GM23338 (cell line): ENCODE results near the gene NAB2. TPM values are rescaled to one million over a fixed set of nuclear protein-coding genes. Genes with fewer than 3 reads are reported as not detected.

Experiments
- ATAC-seq: fragments of 200-7000 bp; cut with Tn5 transposase; 3 replicates; pipeline ENCODE4 v1.9.1; 2020
- DNase-seq: peaks from one replicate; pipeline ENCODE4 v3.0.0-alpha.2; 2015; ENCODE audit warnings: low spot score
- H2AFZ ChIP-seq: fragments of 200-600 bp; sonication (generic); 2 replicates; pipeline ENCODE4 v1.8.0; 2016; ENCODE audit warnings: antibody characterized with exemption, mild to moderate bottlenecking, moderate library complexity
- H3F3A ChIP-seq: fragments of 200-600 bp; sonication (generic); replicated peaks from 2 replicates; pipeline ENCODE4 v1.8.0; 2017; ENCODE audit warnings: antibody characterized with exemption, mixed run types, low read depth
- H3K27ac ChIP-seq: fragments of 200-600 bp; sonication (generic); 2 replicates; pipeline ENCODE4 v1.6.1; 2016; ENCODE audit warnings: low read depth
- H3K27me3 ChIP-seq: fragments of 200-600 bp; sonication (generic); 2 replicates; pipeline ENCODE4 v1.8.0; 2016; ENCODE audit warnings: mild to moderate bottlenecking, mixed run types, moderate library complexity; ENCODE audit not compliant: insufficient read depth
- H3K36me3 ChIP-seq: fragments of 200-600 bp; sonication (generic); 2 replicates; pipeline ENCODE4 v1.8.0; 2016; ENCODE audit warnings: mild to moderate bottlenecking; ENCODE audit not compliant: insufficient read depth
- H3K4me1 ChIP-seq: fragments of 200-600 bp; sonication (generic); 2 replicates; pipeline ENCODE4 v1.8.0; 2016; ENCODE audit warnings: mild to moderate bottlenecking, moderate library complexity; ENCODE audit not compliant: insufficient read depth
- H3K4me2 ChIP-seq: fragments of 200-600 bp; sonication (generic); 2 replicates; pipeline ENCODE4 v1.7.1; 2017; ENCODE audit warnings: mixed run types
- H3K4me3 ChIP-seq: fragments of 200-600 bp; sonication (generic); 2 replicates; pipeline ENCODE4 v1.6.1; 2016; ENCODE audit warnings: mixed run types
- H3K79me2 ChIP-seq: fragments of 200-600 bp; sonication (generic); replicated peaks from 2 replicates; pipeline ENCODE4 v1.8.0; 2017; ENCODE audit warnings: mild to moderate bottlenecking; ENCODE audit not compliant: insufficient read depth
- H3K9me2 ChIP-seq: fragments of 200-600 bp; sonication (generic); 2 replicates; pipeline ENCODE4 v1.8.0; 2017; ENCODE audit not compliant: insufficient read depth
- H4K20me1 ChIP-seq: fragments of 200-600 bp; sonication (generic); replicated peaks from 2 replicates; pipeline ENCODE4 v1.8.0; 2017; ENCODE audit warnings: mild to moderate bottlenecking; ENCODE audit not compliant: insufficient read depth
- H3K27ac Mint-ChIP-seq: 2 replicates; pipeline ENCODE4 v1.8.0; 2020; ENCODE audit warnings: inconsistent platforms, mild to moderate bottlenecking, moderate library complexity, mixed read lengths
- H3K27me3 Mint-ChIP-seq: 3 replicates; pipeline ENCODE4 v1.8.0; 2022; ENCODE audit warnings: low read depth, mild to moderate bottlenecking, moderate library complexity, mixed read lengths, inconsistent platforms; ENCODE audit not compliant: insufficient read depth, poor library complexity
- H3K36me3 Mint-ChIP-seq: 3 replicates; pipeline ENCODE4 v1.8.0; 2021; ENCODE audit warnings: low read depth, mild to moderate bottlenecking, inconsistent platforms, moderate library complexity, mixed read lengths
- H3K4me1 Mint-ChIP-seq: 3 replicates; pipeline ENCODE4 v1.8.0; 2020; ENCODE audit warnings: mild to moderate bottlenecking, inconsistent platforms, mixed read lengths
- H3K4me3 Mint-ChIP-seq: 3 replicates; pipeline ENCODE4 v1.8.0; 2021; ENCODE audit warnings: moderate library complexity, mild to moderate bottlenecking, inconsistent platforms, mixed read lengths
- H3K9me3 Mint-ChIP-seq: 3 replicates; pipeline ENCODE4 v1.8.0; 2020; ENCODE audit warnings: moderate library complexity, mild to moderate bottlenecking, inconsistent platforms, mixed read lengths
- CREB1 ChIP-seq: fragments of 250-450 bp; sonication (Bioruptor Pico); IDR thresholded peaks from 2 replicates; pipeline ENCODE4 v1.5.0; 2020; ENCODE audit warnings: low read depth, mild to moderate bottlenecking, moderate library complexity
- EZH2phosphoT487 ChIP-seq: fragments of 200-600 bp; sonication (generic); IDR thresholded peaks from one replicate; pipeline ENCODE4 v1.8.1; 2018; ENCODE audit warnings: antibody characterized with exemption; ENCODE audit not compliant: unreplicated experiment
- JUNB ChIP-seq: IDR thresholded peaks from one replicate; pipeline ENCODE4 v1.6.1; 2016; ENCODE audit warnings: antibody characterized with exemption; ENCODE audit not compliant: unreplicated experiment
- NANOG ChIP-seq: IDR thresholded peaks from 2 replicates; pipeline ENCODE4 v1.6.1; 2016; ENCODE audit warnings: antibody characterized with exemption, borderline replicate concordance
- POLR2AphosphoS5 ChIP-seq: IDR thresholded peaks from 2 replicates; pipeline ENCODE4 v1.6.1; 2016; ENCODE audit warnings: antibody characterized with exemption, low read depth
- polyA plus RNA-seq: library from polyadenylated mRNA; unstranded; fragments of >200 nt; fragmentation: Nextera tagmentation; extraction: Ambion mirVana; gene quantifications from 2 replicates; pipeline ENCODE4 v1.2.1, GENCODE V29; 2016
- total RNA-seq: library from RNA; depleted of rRNA; stranded (reverse); fragments of >200 nt; shearing (Covaris generic); gene quantifications from 2 replicates; pipeline ENCODE4 v1.2.3, GENCODE V29; 2014
- TF ChIP-seq, protein P1 (sequence below), 2 experiments: fragments of 200-600 bp in 1 of 2; sonication (generic) in 1 of 2; conservative IDR thresholded peaks; 2 replicates each; pipeline versions ENCODE4 v1.5.1 to v1.6.1; 2016 to 2017; ENCODE audit warnings: antibody characterized with exemption in 2 of 2, low read depth in 2 of 2, mild to moderate bottlenecking in 2 of 2, moderate library complexity in 1 of 2
- TF ChIP-seq, protein P2 (sequence below): fragments of 250-450 bp; sonication (Bioruptor Pico); IDR thresholded peaks from 2 replicates; pipeline ENCODE4 v1.5.0; 2020; ENCODE audit warnings: mild to moderate bottlenecking, moderate library complexity
- TF ChIP-seq, protein P3 (sequence below): IDR thresholded peaks from 2 replicates; pipeline ENCODE4 v1.6.1; 2016; ENCODE audit warnings: antibody characterized with exemption

The NAB2 gene
- total and polyA plus RNA-seq, 2 experiments from 2014 or later: 6.5 to 19.8 TPM

DNA sequence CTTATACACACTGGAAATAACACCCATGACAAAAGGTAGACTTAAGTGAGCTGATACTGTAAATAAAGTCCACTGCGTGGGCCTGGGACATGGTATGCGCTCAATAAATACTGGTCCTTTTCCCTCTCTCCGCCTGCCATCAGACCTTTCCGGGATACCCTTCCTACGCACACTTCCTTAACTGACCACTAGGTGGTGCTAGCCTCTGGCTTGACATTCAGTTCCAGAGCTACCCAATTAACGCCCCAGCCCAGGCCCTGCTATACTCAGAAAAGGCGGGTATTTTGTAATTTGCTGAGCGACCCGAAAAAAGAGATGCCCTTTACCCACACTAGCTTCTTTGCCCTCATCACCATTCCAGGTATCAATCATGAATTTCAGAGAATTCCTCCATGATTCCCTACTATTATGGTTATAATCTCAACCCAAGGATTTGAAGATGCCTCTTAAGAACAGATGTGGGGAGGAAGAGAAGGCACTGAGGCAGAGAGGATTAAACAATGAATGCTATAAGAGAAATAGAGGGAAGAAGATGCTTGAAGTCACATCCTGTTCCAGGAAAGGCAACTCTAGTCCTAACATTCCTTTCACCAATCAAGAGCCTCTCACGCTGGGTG, 35.5 kb downstream of the NAB2 start:
- peak; percentile 14 for ATAC-seq
- H3F3A ChIP-seq: peaks cover 6% of the 10 kb centered on the region; the same call in 1 of the 2 replicates
- no peaks in the 10 kb centered on the region for H3K9me2 ChIP-seq
- H3K4me1 ChIP-seq: peaks cover 11% of the 10 kb centered on the region
- TF ChIP-seq POLR2AphosphoS5: no peak
- TF ChIP-seq, protein P1, sequence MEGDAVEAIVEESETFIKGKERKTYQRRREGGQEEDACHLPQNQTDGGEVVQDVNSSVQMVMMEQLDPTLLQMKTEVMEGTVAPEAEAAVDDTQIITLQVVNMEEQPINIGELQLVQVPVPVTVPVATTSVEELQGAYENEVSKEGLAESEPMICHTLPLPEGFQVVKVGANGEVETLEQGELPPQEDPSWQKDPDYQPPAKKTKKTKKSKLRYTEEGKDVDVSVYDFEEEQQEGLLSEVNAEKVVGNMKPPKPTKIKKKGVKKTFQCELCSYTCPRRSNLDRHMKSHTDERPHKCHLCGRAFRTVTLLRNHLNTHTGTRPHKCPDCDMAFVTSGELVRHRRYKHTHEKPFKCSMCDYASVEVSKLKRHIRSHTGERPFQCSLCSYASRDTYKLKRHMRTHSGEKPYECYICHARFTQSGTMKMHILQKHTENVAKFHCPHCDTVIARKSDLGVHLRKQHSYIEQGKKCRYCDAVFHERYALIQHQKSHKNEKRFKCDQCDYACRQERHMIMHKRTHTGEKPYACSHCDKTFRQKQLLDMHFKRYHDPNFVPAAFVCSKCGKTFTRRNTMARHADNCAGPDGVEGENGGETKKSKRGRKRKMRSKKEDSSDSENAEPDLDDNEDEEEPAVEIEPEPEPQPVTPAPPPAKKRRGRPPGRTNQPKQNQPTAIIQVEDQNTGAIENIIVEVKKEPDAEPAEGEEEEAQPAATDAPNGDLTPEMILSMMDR (conservative IDR thresholded peaks at IDR 0.05; ENCODE audit: low read depth in 2 of 2): peak; percentile 83 to 95
- H3K4me3 ChIP-seq: no peak overlapping the region
- H3K27me3 ChIP-seq: no peaks in the 10 kb centered on the region
- no peak overlapping the region for H3K4me2 ChIP-seq
- H3K79me2 ChIP-seq: peaks cover 5% of the 10 kb centered on the region
- no peak overlapping the region for H3K27ac Mint-ChIP-seq
- DNase-seq: peak; percentile 94
- no peaks in the 10 kb centered on the region; the same call in none of the 2 replicates for H4K20me1 ChIP-seq
- H3K27ac ChIP-seq: no peak overlapping the region
- H3K9me3 Mint-ChIP-seq: peaks cover 15% of the 10 kb centered on the region; the same call in 2 of the 3 replicates
- H3K36me3 Mint-ChIP-seq: peaks cover 8% of the 10 kb centered on the region
- H3K4me3 Mint-ChIP-seq: no peak overlapping the region; the same call in 2 of the 3 replicates
- no peak overlapping the region for H2AFZ ChIP-seq
- peaks cover 19% of the 10 kb centered on the region for H3K4me1 Mint-ChIP-seq
- H3K36me3 ChIP-seq: no peaks in the 10 kb centered on the region
- H3K27me3 Mint-ChIP-seq: peaks cover 23% of the 10 kb centered on the region

DNA sequence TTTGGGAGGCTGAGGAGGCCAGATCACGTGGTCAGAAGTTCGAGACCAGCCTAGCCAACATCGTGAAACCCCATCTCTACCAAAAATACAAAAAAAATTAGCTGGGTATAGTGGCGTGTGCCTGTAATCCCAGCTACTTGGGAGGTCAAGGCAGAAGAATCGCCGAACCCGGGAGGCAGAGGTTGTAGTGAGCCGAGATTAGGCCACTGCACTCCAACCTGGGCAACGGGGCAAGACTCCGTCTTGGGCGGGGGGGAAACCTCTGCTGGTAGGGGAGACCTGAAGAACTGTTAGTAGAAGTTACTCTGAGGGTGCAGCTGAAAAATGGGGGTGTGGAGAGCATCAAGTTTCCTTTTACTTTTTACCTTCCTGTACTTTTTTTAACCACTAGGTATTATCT, 37.1 kb downstream of the NAB2 start:
- H2AFZ ChIP-seq: no peak overlapping the region
- H3K36me3 ChIP-seq: no peaks in the 10 kb centered on the region
- H3K27me3 ChIP-seq: no peaks in the 10 kb centered on the region
- Mint-ChIP-seq H3K27me3 (peaks cover 34% of the 10 kb centered on the region), H3K36me3 (peaks cover 11% of the 10 kb centered on the region), H3K4me3 (peak overlapping the region; percentile 34; the same call in 1 of the 3 replicates), H3K9me3 (peaks cover 15% of the 10 kb centered on the region; the same call in 2 of the 3 replicates), H3K27ac (no peak overlapping the region), H3K4me1 (peaks cover 34% of the 10 kb centered on the region)
- ATAC-seq: no peak
- H3K9me2 ChIP-seq: no peaks in the 10 kb centered on the region
- H3K4me1 ChIP-seq: peaks cover 25% of the 10 kb centered on the region
- no peak overlapping the region for H3K27ac ChIP-seq
- H4K20me1 ChIP-seq: peaks cover 11% of the 10 kb centered on the region
- peaks cover 6% of the 10 kb centered on the region; the same call in 1 of the 2 replicates for H3F3A ChIP-seq
- no peak for DNase-seq
- no peak overlapping the region for H3K4me2 ChIP-seq
- H3K4me3 ChIP-seq: no peak overlapping the region
- H3K79me2 ChIP-seq: peaks cover 22% of the 10 kb centered on the region
- TF ChIP-seq, protein P2, sequence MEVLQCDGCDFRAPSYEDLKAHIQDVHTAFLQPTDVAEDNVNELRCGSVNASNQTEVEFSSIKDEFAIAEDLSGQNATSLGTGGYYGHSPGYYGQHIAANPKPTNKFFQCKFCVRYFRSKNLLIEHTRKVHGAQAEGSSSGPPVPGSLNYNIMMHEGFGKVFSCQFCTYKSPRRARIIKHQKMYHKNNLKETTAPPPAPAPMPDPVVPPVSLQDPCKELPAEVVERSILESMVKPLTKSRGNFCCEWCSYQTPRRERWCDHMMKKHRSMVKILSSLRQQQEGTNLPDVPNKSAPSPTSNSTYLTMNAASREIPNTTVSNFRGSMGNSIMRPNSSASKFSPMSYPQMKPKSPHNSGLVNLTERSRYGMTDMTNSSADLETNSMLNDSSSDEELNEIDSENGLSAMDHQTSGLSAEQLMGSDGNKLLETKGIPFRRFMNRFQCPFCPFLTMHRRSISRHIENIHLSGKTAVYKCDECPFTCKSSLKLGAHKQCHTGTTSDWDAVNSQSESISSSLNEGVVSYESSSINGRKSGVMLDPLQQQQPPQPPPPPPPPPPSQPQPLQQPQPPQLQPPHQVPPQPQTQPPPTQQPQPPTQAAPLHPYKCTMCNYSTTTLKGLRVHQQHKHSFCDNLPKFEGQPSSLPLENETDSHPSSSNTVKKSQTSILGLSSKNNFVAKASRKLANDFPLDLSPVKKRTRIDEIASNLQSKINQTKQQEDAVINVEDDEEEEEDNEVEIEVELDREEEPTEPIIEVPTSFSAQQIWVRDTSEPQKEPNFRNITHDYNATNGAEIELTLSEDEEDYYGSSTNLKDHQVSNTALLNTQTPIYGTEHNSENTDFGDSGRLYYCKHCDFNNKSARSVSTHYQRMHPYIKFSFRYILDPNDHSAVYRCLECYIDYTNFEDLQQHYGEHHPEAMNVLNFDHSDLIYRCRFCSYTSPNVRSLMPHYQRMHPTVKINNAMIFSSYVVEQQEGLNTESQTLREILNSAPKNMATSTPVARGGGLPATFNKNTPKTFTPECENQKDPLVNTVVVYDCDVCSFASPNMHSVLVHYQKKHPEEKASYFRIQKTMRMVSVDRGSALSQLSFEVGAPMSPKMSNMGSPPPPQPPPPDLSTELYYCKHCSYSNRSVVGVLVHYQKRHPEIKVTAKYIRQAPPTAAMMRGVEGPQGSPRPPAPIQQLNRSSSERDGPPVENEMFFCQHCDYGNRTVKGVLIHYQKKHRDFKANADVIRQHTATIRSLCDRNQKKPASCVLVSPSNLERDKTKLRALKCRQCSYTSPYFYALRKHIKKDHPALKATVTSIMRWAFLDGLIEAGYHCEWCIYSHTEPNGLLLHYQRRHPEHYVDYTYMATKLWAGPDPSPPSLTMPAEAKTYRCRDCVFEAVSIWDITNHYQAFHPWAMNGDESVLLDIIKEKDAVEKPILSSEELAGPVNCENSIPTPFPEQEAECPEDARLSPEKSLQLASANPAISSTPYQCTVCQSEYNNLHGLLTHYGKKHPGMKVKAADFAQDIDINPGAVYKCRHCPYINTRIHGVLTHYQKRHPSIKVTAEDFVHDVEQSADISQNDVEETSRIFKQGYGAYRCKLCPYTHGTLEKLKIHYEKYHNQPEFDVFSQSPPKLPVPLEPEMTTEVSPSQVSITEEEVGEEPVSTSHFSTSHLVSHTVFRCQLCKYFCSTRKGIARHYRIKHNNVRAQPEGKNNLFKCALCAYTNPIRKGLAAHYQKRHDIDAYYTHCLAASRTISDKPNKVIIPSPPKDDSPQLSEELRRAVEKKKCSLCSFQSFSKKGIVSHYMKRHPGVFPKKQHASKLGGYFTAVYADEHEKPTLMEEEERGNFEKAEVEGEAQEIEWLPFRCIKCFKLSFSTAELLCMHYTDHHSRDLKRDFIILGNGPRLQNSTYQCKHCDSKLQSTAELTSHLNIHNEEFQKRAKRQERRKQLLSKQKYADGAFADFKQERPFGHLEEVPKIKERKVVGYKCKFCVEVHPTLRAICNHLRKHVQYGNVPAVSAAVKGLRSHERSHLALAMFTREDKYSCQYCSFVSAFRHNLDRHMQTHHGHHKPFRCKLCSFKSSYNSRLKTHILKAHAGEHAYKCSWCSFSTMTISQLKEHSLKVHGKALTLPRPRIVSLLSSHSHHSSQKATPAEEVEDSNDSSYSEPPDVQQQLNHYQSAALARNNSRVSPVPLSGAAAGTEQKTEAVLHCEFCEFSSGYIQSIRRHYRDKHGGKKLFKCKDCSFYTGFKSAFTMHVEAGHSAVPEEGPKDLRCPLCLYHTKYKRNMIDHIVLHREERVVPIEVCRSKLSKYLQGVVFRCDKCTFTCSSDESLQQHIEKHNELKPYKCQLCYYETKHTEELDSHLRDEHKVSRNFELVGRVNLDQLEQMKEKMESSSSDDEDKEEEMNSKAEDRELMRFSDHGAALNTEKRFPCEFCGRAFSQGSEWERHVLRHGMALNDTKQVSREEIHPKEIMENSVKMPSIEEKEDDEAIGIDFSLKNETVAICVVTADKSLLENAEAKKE: no peak
- TF ChIP-seq EZH2phosphoT487 (no peak), CREB1 (CRISPR knock-in tag) (no peak), NANOG (no peak), JUNB (no peak)
- TF ChIP-seq, protein P3, sequence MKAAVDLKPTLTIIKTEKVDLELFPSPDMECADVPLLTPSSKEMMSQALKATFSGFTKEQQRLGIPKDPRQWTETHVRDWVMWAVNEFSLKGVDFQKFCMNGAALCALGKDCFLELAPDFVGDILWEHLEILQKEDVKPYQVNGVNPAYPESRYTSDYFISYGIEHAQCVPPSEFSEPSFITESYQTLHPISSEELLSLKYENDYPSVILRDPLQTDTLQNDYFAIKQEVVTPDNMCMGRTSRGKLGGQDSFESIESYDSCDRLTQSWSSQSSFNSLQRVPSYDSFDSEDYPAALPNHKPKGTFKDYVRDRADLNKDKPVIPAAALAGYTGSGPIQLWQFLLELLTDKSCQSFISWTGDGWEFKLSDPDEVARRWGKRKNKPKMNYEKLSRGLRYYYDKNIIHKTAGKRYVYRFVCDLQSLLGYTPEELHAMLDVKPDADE: no peak
